Upper lobe of left lung (tissue), 6 donors: ENCODE results near the gene PRKN. TPM values are rescaled to one million over a fixed set of nuclear protein-coding genes. Genes with fewer than 3 reads are reported as not detected.

Experiments used
- ATAC-seq, 2 donors: fragments of 200-7000 bp; cut with Tn5 transposase; one replicate each; pipeline ENCODE4 v1.9.1; 2022; ENCODE audit warnings: mild to moderate bottlenecking in 2 of 2, moderate library complexity in 2 of 2; ENCODE audit not compliant: low FRiP score in 2 of 2
- DNase-seq, 2 donors: peaks; one replicate each; pipeline ENCODE4 v3.0.0-alpha.2; 2019 to 2020
- H3K27ac ChIP-seq, 4 donors: fragments of 200-600 bp; sonication (generic); one replicate each; pipeline ENCODE4 v1.5.1; 2016 to 2019
- H3K27me3 ChIP-seq, 4 donors: fragments of 200-600 bp; sonication (generic); one replicate each; pipeline ENCODE4 v1.5.1; 2017 to 2019
- H3K36me3 ChIP-seq, 4 donors: fragments of 200-600 bp; sonication (generic); one replicate each; pipeline ENCODE4 v1.5.1; 2016 to 2019
- H3K4me1 ChIP-seq, 4 donors: fragments of 200-600 bp; sonication (generic); one replicate each; pipeline ENCODE4 v1.5.1; 2018 to 2019
- H3K4me3 ChIP-seq, 4 donors: fragments of 200-600 bp; sonication (generic); one replicate each; pipeline ENCODE4 v1.5.1; 2017 to 2019; ENCODE audit warnings: mild to moderate bottlenecking in 2 of 4, moderate library complexity in 1 of 4
- H3K9me3 ChIP-seq, 4 donors: fragments of 200-600 bp; sonication (generic); one replicate each; pipeline ENCODE4 v1.5.1; 2018 to 2019
- EP300 ChIP-seq, 4 donors: sonication (generic); formaldehyde crosslinking; IDR thresholded peaks; one replicate each; pipeline ENCODE4 v1.5.1; 2017; ENCODE audit warnings: antibody characterized with exemption in 4 of 4, control low read depth in 2 of 4
- POLR2A ChIP-seq, 4 donors: fragments of 450-650 bp; IDR thresholded peaks; one replicate each; pipeline ENCODE4 v1.5.1; 2016 to 2017; ENCODE audit warnings: antibody characterized with exemption in 4 of 4, mild to moderate bottlenecking in 2 of 4
- POLR2AphosphoS5 ChIP-seq, 2 donors: sonication (generic); formaldehyde crosslinking; IDR thresholded peaks; one replicate each; pipeline ENCODE4 v1.5.1; 2017; ENCODE audit warnings: antibody characterized with exemption in 2 of 2
- WGBS, 2 donors: methylation state at CpG; one replicate each; pipeline ENCODE4 v1.1.5; 2017 to 2018; 5-methylcytosine and 5-hydroxymethylcytosine counted together
- total RNA-seq, 6 donors: library from RNA; depleted of rRNA in 4 of 6; stranded (reverse); fragments of >200 nt in 4 of 6; gene quantifications; one replicate each; pipeline versions ENCODE4 v1.1.0 to v1.2.1, GENCODE V29; 2016 to 2021
- TF ChIP-seq, protein P1 (sequence below), 6 experiments: fragments of 450-650 bp in 4 of 6; fragments of 200-600 bp in 2 of 6; sonication (generic) in 2 of 6; IDR thresholded peaks; one replicate each; pipeline ENCODE4 v1.5.1; 2016 to 2019; ENCODE audit warnings: antibody characterized with exemption in 6 of 6
- donor health status: DM: no; HTN: no; CAD: no; lungs with moderate emphysema.
- donor health status: DM: no; HTN: yes; CAD: no; lungs with severe emphysema.

PRKN gene
- total RNA-seq, 6 donors from 2014 or later: 2.7 to 29.3 (median 5.5) TPM

- DNase-seq: no peak
- H3K9me3 ChIP-seq: no peaks in the 10 kb centered on the region
- H3K27me3 ChIP-seq: no peaks in the 10 kb centered on the region
- H3K36me3 ChIP-seq: no peaks in the 10 kb centered on the region
- no peak for ATAC-seq
- no peak overlapping the region for H3K27ac ChIP-seq
- no peak overlapping the region for H3K4me3 ChIP-seq
- TF ChIP-seq EP300 (IDR thresholded peaks at IDR 0.05): no peak
- TF ChIP-seq, protein P1, sequence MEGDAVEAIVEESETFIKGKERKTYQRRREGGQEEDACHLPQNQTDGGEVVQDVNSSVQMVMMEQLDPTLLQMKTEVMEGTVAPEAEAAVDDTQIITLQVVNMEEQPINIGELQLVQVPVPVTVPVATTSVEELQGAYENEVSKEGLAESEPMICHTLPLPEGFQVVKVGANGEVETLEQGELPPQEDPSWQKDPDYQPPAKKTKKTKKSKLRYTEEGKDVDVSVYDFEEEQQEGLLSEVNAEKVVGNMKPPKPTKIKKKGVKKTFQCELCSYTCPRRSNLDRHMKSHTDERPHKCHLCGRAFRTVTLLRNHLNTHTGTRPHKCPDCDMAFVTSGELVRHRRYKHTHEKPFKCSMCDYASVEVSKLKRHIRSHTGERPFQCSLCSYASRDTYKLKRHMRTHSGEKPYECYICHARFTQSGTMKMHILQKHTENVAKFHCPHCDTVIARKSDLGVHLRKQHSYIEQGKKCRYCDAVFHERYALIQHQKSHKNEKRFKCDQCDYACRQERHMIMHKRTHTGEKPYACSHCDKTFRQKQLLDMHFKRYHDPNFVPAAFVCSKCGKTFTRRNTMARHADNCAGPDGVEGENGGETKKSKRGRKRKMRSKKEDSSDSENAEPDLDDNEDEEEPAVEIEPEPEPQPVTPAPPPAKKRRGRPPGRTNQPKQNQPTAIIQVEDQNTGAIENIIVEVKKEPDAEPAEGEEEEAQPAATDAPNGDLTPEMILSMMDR (IDR thresholded peaks at IDR 0.05): no peak
- no peak for TF ChIP-seq POLR2A (IDR thresholded peaks at IDR 0.05)
- no peak for TF ChIP-seq POLR2AphosphoS5 (IDR thresholded peaks at IDR 0.05)
- 94 to 96% methylated on average over 1 of the region's 1 CpG for WGBS, 2 donors
- H3K4me1 ChIP-seq: no peaks in the 10 kb centered on the region
Measured at GRCh38 chr6:161526794-161527193, 1200.8 kb downstream of the PRKN start.

DNA sequence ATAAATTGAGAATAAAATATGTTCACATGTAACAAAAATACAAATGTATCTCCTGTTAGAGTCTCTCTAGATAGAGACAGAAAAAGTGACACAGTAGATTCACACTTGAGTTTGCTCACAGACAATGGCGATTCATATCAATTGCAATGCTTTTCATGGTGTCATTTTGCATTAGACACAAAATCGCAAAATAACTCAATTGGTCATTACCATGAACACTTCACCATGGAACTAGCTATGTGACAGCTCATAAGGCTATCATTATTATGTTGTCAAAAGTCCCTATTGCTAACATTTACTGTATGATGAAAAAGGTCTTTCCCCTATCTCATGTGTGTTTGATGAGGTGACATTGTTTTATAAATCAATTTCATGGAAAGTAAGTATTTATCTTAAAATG, 1204.2 kb downstream of the PRKN start:
- H3K4me3 ChIP-seq: no peak overlapping the region
- H3K9me3 ChIP-seq: no peaks in the 10 kb centered on the region
- TF ChIP-seq POLR2AphosphoS5 (IDR thresholded peaks at IDR 0.05) (no peak), EP300 (IDR thresholded peaks at IDR 0.05) (no peak), POLR2A (IDR thresholded peaks at IDR 0.05) (no peak)
- TF ChIP-seq, protein P1 (IDR thresholded peaks at IDR 0.05): no peak
- ATAC-seq: no peak
- no peaks in the 10 kb centered on the region for H3K4me1 ChIP-seq
- H3K36me3 ChIP-seq: no peaks in the 10 kb centered on the region
- no peaks in the 10 kb centered on the region for H3K27me3 ChIP-seq
- DNase-seq: no peak
- H3K27ac ChIP-seq: no peak overlapping the region
- WGBS, 2 donors: 78% methylated on average over 2 of the region's 2 CpGs

DNA sequence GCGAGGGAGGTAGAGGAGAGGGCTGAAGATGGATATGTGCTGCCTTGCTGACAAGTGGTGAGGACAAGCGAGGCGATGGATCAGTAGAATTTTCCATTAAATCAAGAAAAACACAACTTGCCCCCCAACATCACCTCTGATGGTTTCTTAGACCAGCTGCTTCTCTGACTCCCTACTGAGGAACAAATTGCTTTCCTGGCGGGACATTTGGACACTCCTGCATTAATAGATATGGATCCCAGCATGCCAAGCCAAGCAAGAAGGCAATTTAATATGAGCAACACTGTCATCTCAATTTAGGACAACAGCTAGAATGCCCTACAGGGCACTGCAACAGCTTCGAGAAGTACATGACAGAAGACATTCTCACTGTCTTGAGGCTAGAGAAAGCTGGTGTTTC, 1205.3 kb downstream of the PRKN start:
- 88 to 90% methylated on average over 5 of the region's 5 CpGs for WGBS, 2 donors
- TF ChIP-seq POLR2AphosphoS5 (IDR thresholded peaks at IDR 0.05) (no peak), EP300 (IDR thresholded peaks at IDR 0.05) (no peak), POLR2A (IDR thresholded peaks at IDR 0.05) (no peak)
- TF ChIP-seq, protein P1 (IDR thresholded peaks at IDR 0.05): no peak
- Histone ChIP-seq H3K27me3 (no peaks in the 10 kb centered on the region), H3K9me3 (no peaks in the 10 kb centered on the region), H3K4me3 (no peak overlapping the region), H3K27ac (no peak overlapping the region), H3K36me3 (no peaks in the 10 kb centered on the region), H3K4me1 (no peaks in the 10 kb centered on the region)
- DNase-seq (no peak), ATAC-seq (no peak)

- ATAC-seq (no peak), DNase-seq (no peak)
- H3K27ac ChIP-seq: no peak overlapping the region
- H3K4me1 ChIP-seq: no peaks in the 10 kb centered on the region
- no peak for TF ChIP-seq EP300 (IDR thresholded peaks at IDR 0.05)
- WGBS, 2 donors: 62 to 77% methylated on average over 9 of the region's 9 CpGs
- H3K27me3 ChIP-seq: no peaks in the 10 kb centered on the region
- H3K4me3 ChIP-seq: no peak overlapping the region
- no peaks in the 10 kb centered on the region for H3K36me3 ChIP-seq
- no peaks in the 10 kb centered on the region for H3K9me3 ChIP-seq
Measured at GRCh38 chr6:161511447-161512095, 1216.0 kb downstream of the PRKN start.

DNA sequence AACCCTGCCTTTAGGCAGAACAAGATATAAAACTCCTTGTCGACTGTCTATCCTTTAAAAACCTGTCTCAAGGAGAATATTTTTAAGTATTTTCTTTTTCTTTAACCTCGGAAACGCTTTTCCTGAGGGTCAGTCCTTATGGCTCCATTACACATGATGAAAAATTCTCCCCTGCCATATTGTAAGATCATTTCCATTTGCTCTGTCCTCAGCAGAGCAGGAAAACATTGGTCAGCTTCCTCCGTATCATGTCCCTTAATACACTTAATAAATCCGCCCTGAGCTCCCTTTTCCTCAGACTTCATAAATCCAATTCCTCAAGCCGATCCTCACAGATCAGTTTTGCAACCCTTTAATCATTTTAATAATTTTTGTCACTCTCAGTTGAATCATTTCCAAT, 1219.2 kb downstream of the PRKN start:
- Histone ChIP-seq H3K36me3 (no peaks in the 10 kb centered on the region), H3K4me3 (no peak overlapping the region), H3K27me3 (no peaks in the 10 kb centered on the region), H3K27ac (no peak overlapping the region), H3K9me3 (no peaks in the 10 kb centered on the region), H3K4me1 (no peaks in the 10 kb centered on the region)
- ATAC-seq (no peak), DNase-seq (no peak)
- no peak for TF ChIP-seq POLR2AphosphoS5 (IDR thresholded peaks at IDR 0.05)
- no peak for TF ChIP-seq EP300 (IDR thresholded peaks at IDR 0.05)
- TF ChIP-seq, protein P1 (IDR thresholded peaks at IDR 0.05): no peak
- no peak for TF ChIP-seq POLR2A (IDR thresholded peaks at IDR 0.05)
- 87 to 88% methylated on average over 6 of the region's 6 CpGs for WGBS, 2 donors
